Heart left ventricle (tissue), 13 donors: Measurements from ENCODE around the gene USP47.

Source experiments
- POLR2A ChIP-seq, 2 donors: fragments of 450-650 bp; IDR thresholded peaks; one replicate each; pipeline ENCODE4 v1.6.1; 2017; ENCODE audit warnings: antibody characterized with exemption in 2 of 2, mild to moderate bottlenecking in 2 of 2, moderate library complexity in 2 of 2
- TF ChIP-seq, protein P1 (sequence below), 12 donors: fragments of 200-600 bp; sonication (generic) in 4 of 12; IDR thresholded peaks; one replicate each; pipeline versions ENCODE4 v1.5.0 to v1.8.0; 2018 to 2022; ENCODE audit warnings: antibody characterized with exemption in 12 of 12, mild to moderate bottlenecking in 5 of 12
- donor health status: ischemic (EF 13 %, LVEDD 7.1; RV severe dilation, severe dysfunction).
- donor health status: DM: no; HTN: yes; CAD: no.
- donor health status: DM: no; HTN: no; CAD: no.
- donor health status: ischemic (EF 25% LVEDD 6.9; RV normal size, moderate dysfunction).
- donor health status: ischemic (EF 25% LVEDD 5.7; RV mildly dilated, moderate dysfunction).
- donor health status: ischemic (EF 35%, LVEDD 5.7; RV mildly dilated, moderate dysfunction).
- donor health status: nonischemic (EF 11% LVEDD 7.7; RV severe dilation, severe dysfunction).
- donor health status: DM: yes; HTN: yes; CAD: no.
- donor health status: PGD.
- donor health status: ischemic (EF 29% LVEDD 5.4; RV normal size, mild dysfunction).
- donor health status: nonischemic (EF 23%, LVEDD 6.1; RV moderate dilation, normal function).

DNA sequence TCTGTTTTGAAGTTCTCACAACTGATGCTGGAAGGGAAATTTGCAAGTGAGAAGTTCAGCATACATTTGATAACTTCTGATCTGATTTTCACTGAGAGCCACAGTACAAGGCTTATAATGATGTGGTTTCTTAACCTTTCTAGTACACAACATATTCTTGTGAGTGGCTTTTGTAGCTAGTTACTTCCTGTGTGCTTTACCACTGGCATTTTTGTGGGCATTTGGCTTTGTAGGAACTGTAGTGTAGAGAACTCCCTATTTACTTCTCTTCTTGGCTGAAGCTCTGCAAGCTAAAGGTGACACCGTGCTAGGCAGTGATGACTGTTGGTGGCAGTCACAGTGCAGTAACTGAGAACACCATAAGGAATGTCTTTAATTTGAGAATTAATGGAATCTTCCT, 14.9 kb downstream of the USP47 start:
- TF ChIP-seq, protein P1, sequence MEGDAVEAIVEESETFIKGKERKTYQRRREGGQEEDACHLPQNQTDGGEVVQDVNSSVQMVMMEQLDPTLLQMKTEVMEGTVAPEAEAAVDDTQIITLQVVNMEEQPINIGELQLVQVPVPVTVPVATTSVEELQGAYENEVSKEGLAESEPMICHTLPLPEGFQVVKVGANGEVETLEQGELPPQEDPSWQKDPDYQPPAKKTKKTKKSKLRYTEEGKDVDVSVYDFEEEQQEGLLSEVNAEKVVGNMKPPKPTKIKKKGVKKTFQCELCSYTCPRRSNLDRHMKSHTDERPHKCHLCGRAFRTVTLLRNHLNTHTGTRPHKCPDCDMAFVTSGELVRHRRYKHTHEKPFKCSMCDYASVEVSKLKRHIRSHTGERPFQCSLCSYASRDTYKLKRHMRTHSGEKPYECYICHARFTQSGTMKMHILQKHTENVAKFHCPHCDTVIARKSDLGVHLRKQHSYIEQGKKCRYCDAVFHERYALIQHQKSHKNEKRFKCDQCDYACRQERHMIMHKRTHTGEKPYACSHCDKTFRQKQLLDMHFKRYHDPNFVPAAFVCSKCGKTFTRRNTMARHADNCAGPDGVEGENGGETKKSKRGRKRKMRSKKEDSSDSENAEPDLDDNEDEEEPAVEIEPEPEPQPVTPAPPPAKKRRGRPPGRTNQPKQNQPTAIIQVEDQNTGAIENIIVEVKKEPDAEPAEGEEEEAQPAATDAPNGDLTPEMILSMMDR (IDR thresholded peaks at IDR 0.05) = no peak
- no peak for TF ChIP-seq POLR2A (IDR thresholded peaks at IDR 0.05)
